GM12878 (cell line): ENCODE measurements around the gene NEBL. TPM values are rescaled to one million over a fixed set of nuclear protein-coding genes. Genes with fewer than 3 reads are reported as not detected.

ENCODE experiments used
- ATF7 ChIP-seq: fragments of 450-650 bp; IDR thresholded peaks from 2 replicates; pipeline ENCODE4 v1.6.1; 2016; ENCODE audit warnings: low read depth, mild to moderate bottlenecking
- BCL11A ChIP-seq: IDR thresholded peaks from 2 replicates; pipeline ENCODE4 v1.6.1; 2011; ENCODE audit warnings: low read depth, low read length
- E2F4 ChIP-seq: IDR thresholded peaks from 2 replicates; pipeline ENCODE4 v1.6.1; 2012; ENCODE audit warnings: low read depth, low read length, improper control_type of control experiment
- ETV6 ChIP-seq, 2 experiments: fragments of 450-650 bp in 1 of 2; IDR thresholded peaks in 1 of 2; conservative IDR thresholded peaks in 1 of 2; 2 replicates each; pipeline ENCODE4 v1.6.1; 2014; ENCODE audit warnings: antibody characterized with exemption in 1 of 2, borderline replicate concordance in 1 of 2, low read depth in 1 of 2, mild to moderate bottlenecking in 1 of 2, moderate library complexity in 1 of 2
- HDGF ChIP-seq: fragments of 450-650 bp; IDR thresholded peaks from 2 replicates; pipeline ENCODE4 v1.6.1; 2016; ENCODE audit warnings: antibody characterized with exemption
- POU2F2 ChIP-seq: IDR thresholded peaks from 3 replicates; pipeline ENCODE4 v1.6.1; 2011; ENCODE audit warnings: low read depth, mild to moderate bottlenecking, low read length, borderline replicate concordance
- RAD21 ChIP-seq: IDR thresholded peaks from 2 replicates; pipeline ENCODE4 v1.6.1; 2011; ENCODE audit warnings: mild to moderate bottlenecking, low read depth, low read length, moderate library complexity; ENCODE audit not compliant: insufficient read depth
- ZNF274 ChIP-seq: IDR thresholded peaks from one replicate; pipeline ENCODE4 v1.8.0; 2011; ENCODE audit not compliant: insufficient read length, insufficient read depth
- ZNF592 ChIP-seq: fragments of 450-650 bp; IDR thresholded peaks from 2 replicates; pipeline ENCODE4 v1.6.1; 2017; ENCODE audit warnings: mild to moderate bottlenecking, moderate library complexity
- polyA plus RNA-seq, 11 experiments: library from polyadenylated mRNA; depleted of rRNA in 4 of 11; unstranded in 6 of 11; stranded (reverse) in 5 of 11; fragments of >200 nt; fragmentation: Nextera tagmentation in 4 of 11; fragmentation: Illumina TruSeq in 1 of 11; extraction: Ambion mirVana in 4 of 11; extraction: Trizol in 1 of 11; gene quantifications; 1 replicate in 1 of 11; 2 replicates in 10 of 11; pipeline versions ENCODE4 v1.2.1 to v1.2.3, GENCODE V29; 2011 to 2016; ENCODE audit warnings: inconsistent platforms in 2 of 11, missing spikeins in 2 of 11, low read depth in 1 of 11
- total RNA-seq, 4 experiments: library from RNA; depleted of rRNA in 3 of 4; stranded (reverse); fragments of >200 nt in 3 of 4; fragmentation: Illumina TruSeq in 1 of 4; extraction: Trizol in 1 of 4; gene quantifications; 2 replicates each; pipeline versions ENCODE4 v1.2.1 to v1.2.3, GENCODE V29; 2013 to 2021

The NEBL gene
- total and polyA plus RNA-seq, 10 of the 15 experiments (the other 5 are each of a cell fraction or from before 2014, with no cell fraction given) = 0.04 to 0.56 (median 0.11) TPM; not detected in 6

- TF ChIP-seq ZNF592 = no peak
- TF ChIP-seq E2F4 = no peak
- TF ChIP-seq BCL11A = no peak
- no peak for TF ChIP-seq ZNF274
- TF ChIP-seq POU2F2 = no peak
- no peak for TF ChIP-seq ATF7
- TF ChIP-seq ETV6 (conservative IDR thresholded peaks at IDR 0.05 in 1 of 2, IDR thresholded peaks at IDR 0.05 in 1 of 2; ENCODE audit: borderline replicate concordance in 1 of 2, low read depth in 1 of 2) = no peak
- no peak for TF ChIP-seq RAD21
- TF ChIP-seq HDGF = no peak
- TF ChIP-seq, all 136 proteins: peak for 0
These were observed 55.7 kb downstream of the NEBL start (continued) for GRCh38 chr10:20841419-20841818.
